ENCODE data around the gene ASTN2.

ASTN2 gene

GRCh38 chr9:117414906-117415331 lies at the start of gene ASTN2:
Gene ASTN2, minus strand, starts transcription at chr9:117415057. Its CDS starts 119 bp downstream, at chr9:117414938.
- no peak for DNase-seq

- no peak for DNase-seq
These were observed 48.0 kb upstream of the ASTN2 start for GRCh38 chr9:117462861-117463260.

GRCh38 chr9:117461386-117461785 lies 46.5 kb upstream of the ASTN2 start:
- DNase-seq, result no peak

- no peak for DNase-seq
These were observed 45.9 kb upstream of the ASTN2 start for GRCh38 chr9:117460743-117461142.

GRCh38 chr9:117459913-117460312 lies 45.1 kb upstream of the ASTN2 start:
- DNase-seq, result no peak

- DNase-seq, result no peak
These were observed 43.2 kb upstream of the ASTN2 start for GRCh38 chr9:117458066-117458465.

GRCh38 chr9:117454711-117455110 lies 39.9 kb upstream of the ASTN2 start:
- DNase-seq, result no peak

GRCh38 chr9:117453737-117454136 lies 38.9 kb upstream of the ASTN2 start:
- no peak for DNase-seq

- no peak for DNase-seq
These were observed 36.5 kb upstream of the ASTN2 start for GRCh38 chr9:117451311-117451710.

- DNase-seq, result no peak
These were observed 33.2 kb upstream of the ASTN2 start for GRCh38 chr9:117448066-117448465.

- DNase-seq, result no peak
These were observed 30.8 kb upstream of the ASTN2 start for GRCh38 chr9:117445631-117446030.

- no peak for DNase-seq
These were observed 29.6 kb upstream of the ASTN2 start for GRCh38 chr9:117444501-117444900.

- no peak for DNase-seq
These were observed 22.4 kb upstream of the ASTN2 start for GRCh38 chr9:117437283-117437682.

- DNase-seq, result no peak
These were observed 20.9 kb upstream of the ASTN2 start for GRCh38 chr9:117435630-117436261.

- DNase-seq, result no peak
These were observed 19.7 kb upstream of the ASTN2 start for GRCh38 chr9:117434566-117434965.

- DNase-seq, result no peak
These were observed 16.0 kb upstream of the ASTN2 start for GRCh38 chr9:117430813-117431212.

- DNase-seq, result no peak
These were observed 12.6 kb upstream of the ASTN2 start for GRCh38 chr9:117427357-117427913.

- DNase-seq, result no peak
These were observed 10.7 kb upstream of the ASTN2 start for GRCh38 chr9:117425566-117425965.

GRCh38 chr9:117424291-117424690 lies 9.4 kb upstream of the ASTN2 start:
- no peak for DNase-seq

GRCh38 chr9:117418111-117418510 lies 3.3 kb upstream of the ASTN2 start:
- DNase-seq, result no peak

GRCh38 chr9:117416856-117417255 lies 2.0 kb upstream of the ASTN2 start:
- DNase-seq, result no peak

- no peak for DNase-seq
These were observed 579 bp upstream of the ASTN2 start for GRCh38 chr9:117415358-117415914.

- DNase-seq, result no peak
These were observed 494 bp downstream of the ASTN2 start for GRCh38 chr9:117414220-117414905.
